Measurements from ENCODE around the gene GPR171.

The GPR171 gene

DNA sequence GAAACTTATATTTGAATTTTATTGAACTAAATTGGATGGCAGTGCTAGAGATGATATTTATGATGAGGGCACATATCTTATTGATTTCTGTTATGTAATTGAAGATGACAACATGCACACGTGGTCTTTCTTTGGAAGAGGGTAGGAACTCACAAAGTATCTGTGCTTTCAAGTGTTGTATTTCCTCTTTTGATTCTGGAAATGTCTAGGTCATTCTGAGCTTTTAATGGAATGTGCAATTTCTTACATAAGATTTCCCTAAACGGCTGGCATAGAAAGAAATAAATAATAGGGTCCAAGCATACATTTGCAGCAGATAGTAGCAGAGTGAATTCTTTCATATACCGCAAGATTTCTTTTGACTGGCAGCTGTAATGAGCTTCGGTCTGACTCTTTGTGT is 10.1 kb upstream of the GPR171 start:
- DNase-seq: peak in 1 of 2 donors; percentile 18

DNA sequence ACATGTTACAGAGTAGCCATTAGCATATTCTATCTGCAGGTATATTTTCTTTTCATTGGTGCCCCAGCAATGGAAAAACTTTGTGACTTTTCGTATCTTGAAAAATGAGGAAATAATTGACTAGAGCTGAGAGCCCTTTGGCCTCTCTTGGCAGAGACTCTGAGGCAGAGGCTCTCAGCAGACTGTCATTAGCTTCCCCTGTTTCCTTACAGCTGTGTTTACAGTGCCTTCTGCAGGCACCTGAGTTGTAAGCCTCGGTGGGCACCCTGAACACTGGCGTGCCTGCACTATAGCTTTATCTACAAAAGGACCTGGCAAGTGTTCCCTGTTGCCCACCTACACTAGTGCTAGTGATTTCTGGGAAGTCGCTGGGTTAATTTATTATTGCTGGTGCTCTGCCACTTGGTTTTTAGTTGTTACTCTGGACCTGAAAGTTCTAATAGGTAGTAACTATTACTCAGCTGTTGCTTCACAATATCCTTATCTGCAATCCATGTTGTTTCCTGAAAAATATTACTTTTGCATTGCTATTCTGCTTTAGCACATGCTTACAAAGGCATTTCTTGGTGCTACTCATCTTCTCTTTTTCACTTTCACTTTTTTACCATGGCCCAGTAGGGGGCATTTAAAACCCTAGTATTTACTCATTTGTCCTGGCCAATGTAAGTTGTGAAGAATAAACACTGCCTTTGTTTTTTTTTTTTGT is 7.8 kb upstream of the GPR171 start:
- DNase-seq: peak; percentile 31 to 51

DNA sequence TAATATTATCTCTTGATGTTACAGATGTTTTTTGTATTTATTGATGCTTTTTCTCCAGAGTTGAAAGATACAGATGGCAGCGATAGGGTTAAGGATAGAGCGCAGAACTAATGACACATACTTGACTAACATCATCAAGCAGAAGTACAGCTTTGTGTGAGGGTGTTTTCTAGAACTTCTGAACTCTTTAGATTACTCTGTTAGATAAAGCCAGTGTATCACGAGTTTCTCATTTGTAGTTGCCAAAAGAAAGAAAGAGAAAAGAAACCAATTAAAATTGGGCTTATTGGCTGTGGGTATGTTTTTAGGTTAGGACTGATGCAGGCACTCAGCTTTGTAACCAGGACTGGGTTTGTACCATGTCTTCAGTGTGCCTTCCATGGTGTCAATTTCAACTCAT is 6.6 kb upstream of the GPR171 start:
- DNase-seq: no peak

DNA sequence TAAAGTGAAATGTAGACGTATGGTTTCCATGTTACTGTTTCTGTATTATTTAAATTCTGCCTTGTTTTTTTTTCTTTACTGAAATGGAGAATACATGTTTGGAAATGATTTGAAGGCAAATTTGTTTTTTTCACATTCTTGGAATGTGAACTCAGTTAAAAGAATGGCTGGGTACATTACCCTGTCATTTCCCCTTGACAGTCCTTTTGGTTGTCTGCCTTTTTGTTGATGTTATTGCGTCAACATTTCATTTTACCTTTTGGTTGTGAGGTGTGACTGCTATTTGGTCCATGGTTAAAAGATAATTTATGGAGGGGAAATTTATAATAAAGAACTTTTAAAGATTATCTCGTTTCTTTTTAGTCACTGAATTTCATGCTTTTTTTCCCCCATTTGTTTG is 3.2 kb upstream of the GPR171 start:
- DNase-seq: no peak

DNA sequence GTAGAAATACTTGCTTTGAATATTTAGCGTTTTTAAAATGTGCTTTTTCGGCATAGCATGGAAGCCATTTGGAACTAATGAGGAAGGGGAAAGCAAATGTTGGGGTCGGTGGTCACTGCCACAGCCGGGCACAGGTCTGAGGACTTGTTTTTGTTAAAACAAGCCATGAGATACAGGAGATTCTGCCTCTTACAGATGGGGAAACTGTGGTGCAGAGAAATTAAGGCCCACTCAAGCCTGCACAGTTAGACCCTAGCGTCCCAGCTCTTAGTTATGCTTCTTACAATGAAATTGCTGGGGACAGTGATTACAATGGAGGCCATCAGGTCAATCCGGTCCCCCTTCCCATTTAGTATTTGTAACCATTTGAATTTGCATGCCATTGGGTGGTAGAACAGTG is 2.5 kb upstream of the GPR171 start:
- no peak for DNase-seq

DNA sequence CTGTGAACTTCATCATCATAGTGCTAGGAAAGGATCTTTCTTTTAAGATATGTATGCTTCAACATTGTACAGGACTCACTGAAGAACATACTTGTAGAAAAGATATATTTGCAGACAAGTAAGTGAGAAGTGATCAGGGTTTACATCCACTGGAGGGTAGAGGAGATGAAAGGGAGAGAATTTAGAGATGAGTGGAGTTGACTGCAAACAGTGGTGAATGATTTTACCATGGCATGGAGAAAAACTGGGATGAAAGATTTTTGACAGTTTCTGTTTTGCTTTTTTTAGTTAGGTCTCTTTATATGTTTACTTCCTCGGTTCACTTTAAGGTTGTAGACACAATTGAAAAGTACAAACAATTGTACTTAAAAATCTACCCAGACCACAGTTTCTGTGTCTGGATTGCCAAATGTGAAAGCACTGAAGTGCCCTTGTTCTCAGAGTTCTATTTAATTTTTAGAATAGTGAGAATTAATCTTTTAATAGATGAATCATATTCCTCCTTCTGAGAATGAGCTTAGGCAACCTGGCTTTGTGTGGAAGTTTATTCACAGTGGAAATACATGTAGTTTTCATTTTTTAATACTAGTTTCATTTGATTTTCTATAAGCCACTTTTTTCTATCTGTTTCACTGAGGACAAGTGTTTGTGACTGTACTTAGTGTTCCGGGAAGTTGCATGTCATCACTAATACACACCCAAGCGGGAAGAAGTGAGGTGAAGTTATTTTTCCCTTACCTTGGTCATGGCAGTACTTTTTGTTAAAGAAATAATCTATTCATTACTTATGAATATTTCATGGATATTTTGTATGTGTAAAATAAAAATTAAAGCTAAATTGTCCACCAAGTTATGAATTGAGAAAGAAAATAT is 1.8 kb upstream of the GPR171 start:
- DNase-seq: no peak

DNA sequence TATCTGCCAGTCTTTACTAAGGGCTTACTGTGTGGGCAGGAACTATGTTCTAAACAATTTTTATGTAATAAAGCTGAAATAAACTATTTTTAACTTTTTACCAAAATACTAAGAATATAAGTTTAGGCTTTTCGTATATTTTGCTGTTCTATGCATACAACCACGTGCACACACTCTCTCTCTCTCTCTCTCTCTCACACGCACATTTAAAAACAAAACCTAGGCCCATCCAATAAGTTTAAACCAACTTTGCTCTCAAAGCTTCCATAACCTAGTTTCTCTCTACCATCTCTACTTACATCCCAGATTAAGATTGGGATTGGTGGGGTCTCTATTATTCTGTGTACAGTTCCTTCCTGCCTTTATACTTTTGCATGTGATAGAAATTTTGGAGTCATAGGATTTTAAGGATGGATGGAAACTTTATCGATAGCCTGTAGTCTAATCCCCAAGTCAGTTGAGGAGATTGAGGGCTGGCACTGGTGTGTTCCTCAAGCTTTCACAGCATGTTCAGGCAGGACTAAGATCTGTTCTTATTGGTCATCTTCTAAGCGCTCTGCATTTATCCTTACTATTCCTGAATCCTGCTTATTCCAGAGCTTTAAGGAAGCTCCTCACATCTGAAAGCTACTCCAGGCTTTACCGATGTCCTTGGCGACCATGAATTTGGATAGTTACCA is 1.8 kb downstream of the GPR171 start:
- DNase-seq: no peak

DNA sequence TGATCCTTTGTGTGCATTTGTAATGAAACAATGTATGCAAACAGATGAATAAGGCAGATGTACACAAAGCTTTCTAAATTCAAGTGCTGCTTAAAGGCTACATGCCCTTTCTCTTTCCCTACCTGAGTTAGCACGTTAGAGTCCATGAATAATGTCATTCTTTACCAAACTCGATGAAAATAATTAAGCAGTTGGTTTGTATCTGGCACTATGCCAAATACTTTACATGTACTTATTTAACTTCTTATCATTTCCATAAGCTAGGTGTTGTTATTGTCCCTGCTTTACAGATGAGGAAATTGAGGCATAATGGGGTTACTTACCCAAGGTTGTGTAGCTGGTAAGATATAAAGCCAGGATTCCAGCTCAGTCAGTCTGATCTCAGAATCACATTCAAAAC is 2.4 kb downstream of the GPR171 start:
- no peak for DNase-seq

DNA sequence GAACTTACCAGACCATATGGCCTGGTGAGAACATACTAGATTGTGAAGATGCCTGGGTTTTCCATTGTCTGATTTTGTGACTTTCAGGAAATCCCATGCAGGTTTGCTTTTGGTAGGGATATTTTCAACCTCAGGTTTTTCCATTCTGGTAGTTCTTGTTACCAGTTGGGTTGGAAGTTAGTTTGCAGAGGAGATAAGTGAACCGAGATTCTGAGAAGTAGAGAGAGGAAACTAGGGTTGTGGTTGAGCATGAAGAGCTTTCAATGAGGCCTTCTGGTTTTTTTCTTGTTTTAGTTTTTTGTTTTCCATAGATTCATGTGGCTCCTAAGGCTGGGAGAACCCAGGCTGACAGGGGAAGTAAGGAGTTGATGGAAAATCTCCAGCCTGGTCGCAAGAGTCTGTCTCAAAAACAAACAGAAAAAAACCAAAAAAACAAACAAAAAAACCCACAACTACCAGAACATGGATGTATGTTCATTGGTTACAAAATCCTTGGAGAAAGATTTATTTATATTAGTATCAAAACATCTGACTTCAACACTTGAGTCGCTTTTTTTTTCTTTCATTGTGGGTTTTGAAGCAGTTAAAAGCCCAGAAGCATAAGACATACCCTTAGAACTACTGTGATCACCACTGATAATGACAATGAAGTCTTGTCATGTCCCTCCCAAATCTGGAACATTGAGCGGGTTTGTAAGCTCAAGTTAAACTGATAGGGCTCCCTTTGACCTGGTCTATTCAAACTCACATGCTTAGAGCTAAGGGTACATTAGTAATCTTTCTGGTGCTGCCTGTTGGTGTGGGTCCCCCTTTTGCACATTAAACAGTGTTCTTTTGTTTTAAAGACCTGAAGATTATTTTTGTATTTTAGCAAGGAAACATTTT is 3.2 kb downstream of the GPR171 start:
- DNase-seq: no peak

DNA sequence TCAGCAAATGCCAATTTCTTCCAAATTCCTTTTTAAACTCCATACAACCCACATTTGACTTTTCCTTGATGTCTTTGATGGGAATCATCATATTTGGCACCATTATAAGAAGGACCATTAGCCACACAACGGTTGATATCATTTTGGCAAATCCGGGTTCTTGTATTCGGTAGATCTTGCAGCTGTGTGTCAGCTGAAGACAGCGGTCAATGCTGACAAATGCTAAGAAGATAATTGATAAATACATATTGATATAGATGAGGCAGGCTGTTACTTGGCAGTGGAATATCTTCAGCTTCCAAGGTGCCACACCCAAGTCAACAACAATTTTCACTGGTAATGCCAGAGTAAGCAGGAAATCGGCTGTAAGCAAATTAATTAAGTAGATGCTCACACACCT is 4.2 kb downstream of the GPR171 start:
- DNase-seq: no peak

DNA sequence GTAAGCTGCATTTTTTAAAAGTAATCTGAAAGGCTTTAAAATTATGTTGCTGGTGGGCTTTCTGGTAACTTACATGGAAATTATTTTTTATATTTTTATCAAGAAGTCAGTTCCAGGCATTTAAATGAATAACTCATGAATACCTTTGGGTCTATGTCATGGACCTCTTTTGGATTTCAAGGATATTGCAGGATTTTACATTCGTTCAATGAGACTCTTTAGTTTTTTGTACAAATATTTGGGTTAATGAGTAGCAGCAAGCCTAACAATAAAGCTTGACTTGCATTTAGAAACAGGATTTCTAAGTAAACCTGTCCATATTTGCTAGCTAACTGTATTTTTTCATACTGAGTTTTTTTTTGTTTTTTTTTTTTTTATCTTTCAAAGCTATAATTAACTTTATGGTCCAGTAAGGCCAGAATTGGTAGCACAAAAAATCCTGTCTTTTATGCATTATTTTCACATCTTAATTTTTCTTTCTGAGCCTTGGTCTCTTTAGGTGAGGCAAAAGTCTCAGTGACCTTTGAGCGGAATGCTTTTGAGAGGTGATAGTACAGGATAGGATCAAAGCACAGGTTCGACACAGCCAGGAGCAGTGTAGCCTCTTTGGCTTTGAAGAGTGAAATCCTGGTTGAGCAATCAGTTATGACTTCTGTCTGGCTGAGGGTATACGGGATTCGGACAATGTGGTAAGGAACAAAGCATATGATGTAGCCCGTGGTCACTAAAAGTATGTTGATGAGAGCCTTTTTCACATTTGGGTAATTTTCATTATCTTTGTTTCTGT is 4.8 kb downstream of the GPR171 start:
- DNase-seq: no peak

DNA sequence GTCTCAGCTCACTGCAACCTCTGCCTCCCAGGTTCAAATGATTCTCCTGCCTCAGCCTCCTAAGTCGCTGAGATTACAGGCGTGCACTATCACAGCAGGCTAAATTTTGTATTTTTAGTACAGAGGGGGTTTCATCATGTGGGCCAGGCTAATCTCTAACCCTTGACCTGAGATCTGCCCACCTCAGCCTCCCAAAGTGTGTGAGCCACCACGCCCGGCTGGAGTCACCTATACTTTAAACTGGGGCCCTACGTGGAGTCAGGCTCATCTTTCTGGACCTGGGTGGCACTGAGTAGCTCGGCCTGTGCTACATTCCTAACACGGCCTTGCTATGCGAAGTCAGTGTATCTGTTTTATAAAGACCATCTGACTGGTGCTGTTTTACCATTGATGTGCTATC is 5.8 kb downstream of the GPR171 start:
- no peak for DNase-seq

DNA sequence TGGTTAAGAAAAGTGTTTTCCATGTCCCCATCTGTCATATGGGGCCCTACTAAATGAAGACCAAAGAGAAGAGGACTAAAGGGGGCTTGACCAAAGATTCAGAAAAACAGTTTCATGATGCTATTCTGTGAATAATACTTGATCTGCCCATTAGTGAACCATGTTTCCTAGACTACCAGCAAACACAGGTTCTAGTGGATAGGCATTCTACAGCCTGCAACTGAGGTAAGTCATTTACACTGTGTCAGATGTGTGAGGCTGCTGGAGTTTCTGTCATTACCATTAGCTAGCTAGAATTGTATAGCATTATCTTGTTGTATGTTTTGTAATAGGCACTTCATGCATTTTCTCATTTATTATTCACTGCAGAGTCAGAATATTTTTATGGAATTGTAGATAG is 6.6 kb downstream of the GPR171 start:
- DNase-seq: no peak

DNA sequence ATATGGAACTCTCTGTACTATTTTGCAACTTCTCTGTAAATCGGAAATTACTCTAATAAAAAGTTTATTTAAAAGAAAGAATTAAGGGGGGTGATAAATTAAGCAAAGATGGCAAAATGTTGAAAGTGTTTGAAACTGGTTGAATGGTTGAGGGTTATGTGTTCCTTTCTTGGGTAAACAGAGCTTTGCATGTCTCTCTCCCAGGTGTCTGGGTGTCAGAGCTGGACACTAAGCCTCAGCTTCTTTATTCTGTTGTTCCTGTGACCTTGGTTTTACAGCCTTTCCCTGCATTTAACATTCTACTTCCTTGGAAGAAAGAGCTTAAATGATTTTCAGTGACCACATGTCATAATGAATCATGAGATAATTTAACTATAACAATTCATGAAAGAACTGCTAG is 7.2 kb downstream of the GPR171 start:
- DNase-seq: no peak

DNA sequence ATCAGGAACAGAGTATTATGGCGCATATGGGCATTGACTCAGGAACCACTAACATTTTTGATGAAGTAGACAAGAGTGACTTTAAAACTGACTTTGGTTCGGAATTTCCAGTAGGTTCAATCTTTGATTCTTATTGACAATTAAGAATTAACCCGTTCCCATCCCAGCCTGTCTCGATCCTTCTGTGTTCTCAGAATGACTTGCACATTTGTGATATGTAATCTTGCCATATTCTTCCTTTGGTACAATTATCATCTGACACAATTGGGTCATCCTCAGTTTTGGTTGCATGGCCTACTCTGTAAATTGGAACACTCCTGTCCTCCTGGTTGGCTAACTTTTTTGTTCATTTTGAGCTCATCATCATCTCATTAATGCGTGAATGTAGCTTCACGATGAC is 10.5 kb downstream of the GPR171 start:
- no peak for DNase-seq

DNA sequence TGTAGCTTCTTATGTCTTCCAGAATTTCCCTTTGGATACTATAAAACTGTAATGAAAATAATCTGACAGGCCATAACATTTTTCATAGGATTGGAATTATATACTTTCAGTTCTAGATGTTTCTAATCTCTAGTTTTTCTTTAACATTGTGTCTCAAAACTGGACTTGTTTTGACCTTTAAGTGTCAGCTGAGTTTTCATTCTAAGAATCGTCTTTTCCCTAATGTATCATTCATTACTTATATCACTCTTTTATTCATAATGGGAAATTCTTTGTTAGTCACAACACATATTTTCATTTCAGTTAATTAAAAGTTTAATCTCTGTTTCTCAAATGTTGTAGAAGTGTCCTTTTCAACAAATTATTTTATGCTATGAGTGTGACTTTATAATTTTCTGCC is 11.9 kb downstream of the GPR171 start:
- no peak for DNase-seq

DNA sequence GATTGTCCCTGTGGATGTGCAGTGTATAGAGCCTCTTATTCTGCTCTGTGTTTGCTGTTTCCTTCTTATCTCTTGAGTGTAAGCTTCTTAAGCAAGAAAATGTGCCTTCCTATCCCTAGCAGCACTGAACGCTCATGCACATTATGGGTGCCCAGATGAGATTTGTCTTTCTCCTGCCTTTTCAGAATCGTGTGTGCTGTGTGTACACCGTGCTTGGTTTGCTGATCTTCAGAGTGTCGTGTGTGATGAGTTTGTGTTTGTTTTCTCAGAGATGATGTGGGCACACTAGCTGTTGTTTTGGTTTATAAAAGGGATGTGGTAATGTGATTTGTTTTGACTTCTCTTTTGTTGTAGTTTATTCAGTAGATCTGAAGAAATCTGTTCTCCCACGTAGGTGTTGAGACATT is 19.7 kb downstream of the GPR171 start:
- peak; percentile 36 to 78 for DNase-seq

DNA sequence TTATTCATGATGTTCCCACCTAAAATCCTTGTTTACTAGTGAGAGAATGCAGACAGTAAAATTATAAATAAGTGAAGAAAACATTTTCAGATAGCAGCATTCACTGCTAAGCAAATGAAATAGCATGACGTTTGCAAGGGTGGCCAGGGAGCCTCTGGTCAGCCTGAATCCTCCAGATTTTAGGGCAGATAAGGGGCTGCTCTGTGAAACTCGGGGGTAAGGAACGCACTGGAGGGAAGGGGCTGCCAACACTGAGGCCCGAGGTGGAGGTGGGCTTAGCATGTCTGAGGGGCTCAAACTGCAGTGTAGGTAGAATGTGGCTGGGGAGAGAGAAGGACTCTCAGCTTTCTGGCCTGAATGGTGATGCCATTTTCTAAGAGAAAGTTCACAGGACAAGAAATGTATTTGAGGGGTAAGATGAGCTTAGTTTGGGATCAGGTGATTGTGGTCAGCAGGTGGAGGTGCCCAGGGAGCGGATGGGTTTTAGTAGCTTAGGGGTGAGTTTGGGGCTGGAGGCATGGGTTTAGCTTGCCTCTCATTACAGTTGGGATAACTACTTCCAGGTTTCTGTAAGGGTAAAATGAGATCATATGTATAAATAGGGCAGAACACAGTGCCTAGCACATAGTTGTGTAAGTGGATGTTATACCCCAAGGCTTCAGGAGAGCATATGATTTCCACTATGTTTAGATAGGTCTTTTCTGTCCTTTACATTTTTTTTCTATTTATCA is 20.5 kb downstream of the GPR171 start:
- peak in 1 of 2 donors; percentile 40 for DNase-seq

DNA sequence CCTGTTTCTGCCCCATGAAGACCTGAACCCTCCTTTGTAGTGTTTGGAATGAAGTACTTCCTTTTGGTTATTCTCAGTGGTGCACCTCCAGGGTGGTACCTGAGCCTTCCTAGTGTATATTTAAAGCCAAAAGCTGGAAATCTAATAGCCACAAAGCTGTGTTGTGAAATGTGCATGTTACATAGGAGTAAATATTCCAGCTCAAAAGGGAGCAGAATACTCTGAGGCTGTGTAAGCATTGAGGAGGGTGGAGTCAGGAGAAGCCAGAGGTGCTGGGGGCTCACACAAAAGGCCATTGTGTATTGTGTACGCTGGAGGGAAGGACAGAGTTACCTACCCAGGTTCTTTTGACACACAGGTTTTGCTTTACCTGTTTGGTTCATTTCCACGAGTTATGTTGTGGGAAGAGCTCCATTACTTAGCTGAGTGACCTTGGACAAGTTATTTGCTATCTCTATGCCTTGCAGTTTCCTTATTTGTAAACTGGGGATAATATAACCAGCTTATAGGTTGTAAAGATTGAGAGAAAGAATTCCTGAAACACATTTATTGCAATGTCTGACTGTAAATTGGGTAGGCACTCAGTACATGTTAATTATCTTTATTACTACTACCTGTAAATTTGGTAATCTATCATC is 24.7 kb downstream of the GPR171 start:
- no peak for DNase-seq

DNA sequence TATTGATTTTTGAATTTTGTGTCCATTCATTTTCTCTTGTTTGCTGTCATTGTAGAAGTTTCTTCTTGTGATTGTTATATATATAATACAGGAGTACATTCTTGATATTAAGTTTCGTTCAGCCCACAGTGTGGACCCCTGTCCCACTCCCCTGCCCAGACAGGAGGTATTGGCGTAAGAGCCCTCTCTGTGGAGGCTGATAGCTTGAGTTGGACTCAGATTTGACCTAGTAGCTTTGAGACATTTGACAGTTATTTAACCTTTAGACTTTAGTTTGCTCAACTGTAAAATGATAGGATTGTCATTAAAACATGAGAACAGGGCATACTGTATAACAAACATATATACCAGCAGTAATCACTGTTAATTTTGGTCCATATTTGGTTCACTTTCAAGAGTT is 27.1 kb downstream of the GPR171 start:
- DNase-seq: no peak

DNA sequence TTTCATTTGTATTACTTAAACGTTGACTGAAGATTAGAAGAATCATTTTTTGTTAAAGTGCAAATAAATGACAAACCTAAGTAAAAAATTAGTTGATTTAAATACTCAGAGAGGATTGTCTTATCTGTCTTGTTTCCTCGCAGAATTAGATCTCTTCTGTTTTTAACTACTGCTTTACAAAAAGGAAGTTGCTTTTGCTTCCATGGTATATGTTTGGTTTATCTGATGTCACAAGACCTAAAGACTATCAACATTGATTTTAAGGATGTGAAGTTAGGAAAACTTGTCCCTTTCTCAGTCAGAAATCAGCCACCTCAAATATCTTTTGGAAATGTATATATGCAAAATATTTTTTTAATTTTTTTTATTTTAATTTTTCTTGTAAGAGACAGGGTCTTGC is 28.7 kb downstream of the GPR171 start:
- peak in 1 of 2 donors; percentile 44 for DNase-seq
